ENCODE data around the gene RIPOR3.

GRCh38 chr20:50540620-50541605 lies 150.4 kb downstream of the RIPOR3 start:
- TF ChIP-seq EP300 (IDR thresholded peaks at IDR 0.05) (peak in 3 of 4 donors; percentile 78 to 97 (median 92)), CTCF (IDR thresholded peaks at IDR 0.05) (peak in 1 of 6 experiments; percentile 4), POLR2A (IDR thresholded peaks at IDR 0.05) (peak in 1 of 4 donors; percentile 19), POLR2AphosphoS5 (IDR thresholded peaks at IDR 0.05) (peak; percentile 63 to 84)
